Ascending aorta (tissue), 2 donors: ENCODE results near the gene SLC25A21. TPM values are rescaled to one million over a fixed set of nuclear protein-coding genes. Genes with fewer than 3 reads are reported as not detected.

Experiments used
- DNase-seq, 2 donors: peaks; one replicate each; pipeline ENCODE4 v3.0.0-alpha.2; 2019; ENCODE audit warnings: low spot score in 2 of 2
- H3K27ac ChIP-seq, 2 donors: fragments of 200-600 bp; sonication (generic); one replicate each; pipeline ENCODE4 v1.5.1; 2016 to 2017; ENCODE audit warnings: mild to moderate bottlenecking in 1 of 2
- H3K27me3 ChIP-seq: fragments of 200-600 bp; sonication (generic); one replicate; pipeline ENCODE4 v1.5.1; 2017
- H3K36me3 ChIP-seq, 2 donors: fragments of 200-600 bp; sonication (generic); one replicate each; pipeline ENCODE4 v1.5.1; 2016
- H3K4me1 ChIP-seq, 2 donors: fragments of 200-600 bp; sonication (generic); one replicate each; pipeline ENCODE4 v1.5.1; 2016 to 2017; ENCODE audit warnings: mild to moderate bottlenecking in 1 of 2
- H3K4me3 ChIP-seq, 2 donors: fragments of 200-600 bp; sonication (generic); one replicate each; pipeline ENCODE4 v1.5.1; 2016 to 2017; ENCODE audit warnings: mild to moderate bottlenecking in 1 of 2
- H3K9me3 ChIP-seq, 2 donors: fragments of 200-600 bp; sonication (generic); one replicate each; pipeline ENCODE4 v1.5.1; 2016
- CTCF ChIP-seq, 3 experiments: fragments of 200-600 bp in 2 of 3; fragments of 450-650 bp in 1 of 3; sonication (generic) in 2 of 3; IDR thresholded peaks; one replicate each; pipeline ENCODE4 v1.5.1; 2016 to 2019; ENCODE audit warnings: antibody characterized with exemption in 3 of 3, mild to moderate bottlenecking in 1 of 3, moderate library complexity in 1 of 3
- intact Hi-C: fragments of 100-400 bp; cut with DNase I; formaldehyde crosslinking; loops from one replicate; pipeline ENCODE4 v1.15.1; 2023
- total RNA-seq: library from RNA; depleted of rRNA; stranded (reverse); fragments of >200 nt; gene quantifications from one replicate; pipeline ENCODE4 v1.1.0, GENCODE V29; 2016

SLC25A21 gene
- total RNA-seq, 1 donor from 2014 or later = not detected

- DNase-seq = no peak
- H3K27me3 ChIP-seq = no peaks in the 10 kb centered on the region
- intact Hi-C loops = no loop called here
- TF ChIP-seq CTCF (IDR thresholded peaks at IDR 0.05) = no peak
- no peaks in the 10 kb centered on the region for H3K4me1 ChIP-seq
- no peaks in the 10 kb centered on the region for H3K36me3 ChIP-seq
- H3K27ac ChIP-seq = no peak overlapping the region
- H3K9me3 ChIP-seq = no peaks in the 10 kb centered on the region
- no peak overlapping the region for H3K4me3 ChIP-seq
These were observed 152.9 kb downstream of the SLC25A21 start for GRCh38 chr14:37019488-37019887.

GRCh38 chr14:37018571-37019240 is 153.7 kb downstream of the SLC25A21 start:
- H3K27ac ChIP-seq = no peak overlapping the region
- TF ChIP-seq CTCF (IDR thresholded peaks at IDR 0.05) = no peak
- H3K4me1 ChIP-seq = no peaks in the 10 kb centered on the region
- DNase-seq = no peak
- no peaks in the 10 kb centered on the region for H3K9me3 ChIP-seq
- intact Hi-C loops = no loop called here
- no peak overlapping the region for H3K4me3 ChIP-seq
- no peaks in the 10 kb centered on the region for H3K36me3 ChIP-seq
- no peaks in the 10 kb centered on the region for H3K27me3 ChIP-seq

GRCh38 chr14:37013078-37013477 is 159.3 kb downstream of the SLC25A21 start:
- H3K9me3 ChIP-seq = no peaks in the 10 kb centered on the region
- intact Hi-C loops = no loop called here
- H3K36me3 ChIP-seq = no peaks in the 10 kb centered on the region
- no peak for TF ChIP-seq CTCF (IDR thresholded peaks at IDR 0.05)
- no peaks in the 10 kb centered on the region for H3K27me3 ChIP-seq
- H3K27ac ChIP-seq = no peak overlapping the region
- DNase-seq = no peak
- no peaks in the 10 kb centered on the region for H3K4me1 ChIP-seq
- no peak overlapping the region for H3K4me3 ChIP-seq

- no peaks in the 10 kb centered on the region for H3K36me3 ChIP-seq
- no peak for DNase-seq
- no peak for TF ChIP-seq CTCF (IDR thresholded peaks at IDR 0.05)
- no peak overlapping the region for H3K27ac ChIP-seq
- H3K9me3 ChIP-seq = no peaks in the 10 kb centered on the region
- no peaks in the 10 kb centered on the region for H3K27me3 ChIP-seq
- peaks cover 0 to 3% of the 10 kb centered on the region in 2 donors for H3K4me1 ChIP-seq
- intact Hi-C loops = no loop called here
- no peak overlapping the region for H3K4me3 ChIP-seq
These were observed 173.7 kb downstream of the SLC25A21 start for GRCh38 chr14:36998686-36999085.

- DNase-seq = no peak
- H3K4me1 ChIP-seq = peaks cover 0 to 3% of the 10 kb centered on the region in 2 donors
- H3K27ac ChIP-seq = peak overlapping the region in 1 of 2 donors; percentile 46
- no peaks in the 10 kb centered on the region for H3K9me3 ChIP-seq
- no peaks in the 10 kb centered on the region for H3K36me3 ChIP-seq
- intact Hi-C loops = loop anchor here (2.0 kb wide), 1 partner anchor 37 kb away; no protein-coding TSS in a partner anchor
- no peaks in the 10 kb centered on the region for H3K27me3 ChIP-seq
- no peak overlapping the region for H3K4me3 ChIP-seq
- no peak for TF ChIP-seq CTCF (IDR thresholded peaks at IDR 0.05)
These were observed 174.6 kb downstream of the SLC25A21 start for GRCh38 chr14:36997843-36998242.
